HepG2 (cell line): ENCODE data around the gene C5AR2. TPM values are rescaled to one million over a fixed set of nuclear protein-coding genes. Genes with fewer than 3 reads are reported as not detected.

Experiments
- ATF7 ChIP-seq, 2 experiments: fragments of 450-650 bp in 1 of 2; sonication (generic) in 1 of 2; formaldehyde crosslinking in 1 of 2; IDR thresholded peaks; 2 replicates each; pipeline versions ENCODE4 v1.4.0 to v1.6.1; 2016 to 2020; ENCODE audit warnings: antibody characterized with exemption in 1 of 2, mild to moderate bottlenecking in 1 of 2, missing genetic modification reagents in 1 of 2
- FOXM1 ChIP-seq: sonication (generic); formaldehyde crosslinking; IDR thresholded peaks from 2 replicates; pipeline ENCODE4 v1.5.0; 2020; ENCODE audit warnings: missing genetic modification reagents
- HDAC2 ChIP-seq: sonication (generic); formaldehyde crosslinking; IDR thresholded peaks from 2 replicates; pipeline ENCODE4 v1.4.0; 2020; ENCODE audit warnings: missing genetic modification reagents
- HNF4A ChIP-seq: sonication (generic); formaldehyde crosslinking; IDR thresholded peaks from 2 replicates; pipeline ENCODE4 v1.4.0; 2020; ENCODE audit warnings: missing genetic modification reagents
- JUND ChIP-seq: sonication (generic); formaldehyde crosslinking; IDR thresholded peaks from 2 replicates; pipeline ENCODE4 v1.8.0; 2022; ENCODE audit warnings: mild to moderate bottlenecking, missing genetic modification reagents
- NFATC3 ChIP-seq: sonication (generic); formaldehyde crosslinking; IDR thresholded peaks from 2 replicates; pipeline ENCODE4 v1.5.1; 2020; ENCODE audit warnings: mild to moderate bottlenecking, missing genetic modification reagents
- NFE2L1 ChIP-seq: sonication (generic); formaldehyde crosslinking; IDR thresholded peaks from 2 replicates; pipeline ENCODE4 v1.4.0; 2020; ENCODE audit warnings: missing genetic modification reagents, mild to moderate bottlenecking, borderline replicate concordance
- PHF5A ChIP-seq: IDR thresholded peaks from one replicate; pipeline ENCODE4 v1.6.1; 2018; ENCODE audit warnings: low read depth, missing genetic modification reagents; ENCODE audit not compliant: unreplicated experiment
- SMC3 ChIP-seq: IDR thresholded peaks from 2 replicates; pipeline ENCODE4 v1.6.1; 2011; ENCODE audit warnings: low read length, improper control_type of control experiment
- SPEN ChIP-seq: sonication (generic); formaldehyde crosslinking; IDR thresholded peaks from 2 replicates; pipeline ENCODE4 v1.5.1; 2020; ENCODE audit warnings: low read depth, mild to moderate bottlenecking, missing genetic modification reagents
- THAP8 ChIP-seq: sonication (generic); formaldehyde crosslinking; IDR thresholded peaks from 2 replicates; pipeline ENCODE4 v1.5.1; 2020; ENCODE audit warnings: missing genetic modification reagents, mild to moderate bottlenecking, borderline replicate concordance
- ZFP1 ChIP-seq: IDR thresholded peaks from 2 replicates; pipeline ENCODE4 v1.6.1; 2016
- ZFP91 ChIP-seq: sonication (generic); formaldehyde crosslinking; IDR thresholded peaks from 2 replicates; pipeline ENCODE4 v1.9.0; 2022; ENCODE audit warnings: missing genetic modification reagents, mild to moderate bottlenecking, borderline replicate concordance
- ZNF24 ChIP-seq: fragments of 450-650 bp; IDR thresholded peaks from 2 replicates; pipeline ENCODE4 v1.6.1; 2017; ENCODE audit warnings: antibody characterized with exemption, mild to moderate bottlenecking
- ZNF329 ChIP-seq: sonication (generic); formaldehyde crosslinking; IDR thresholded peaks from 2 replicates; pipeline ENCODE4 v1.9.0; 2021; ENCODE audit warnings: low read depth, mild to moderate bottlenecking, missing genetic modification reagents
- ZNF598 ChIP-seq: sonication (generic); formaldehyde crosslinking; IDR thresholded peaks from 2 replicates; pipeline ENCODE4 v1.5.1; 2020; ENCODE audit warnings: mild to moderate bottlenecking, missing genetic modification reagents, borderline replicate concordance
- ZNF724P ChIP-seq: sonication (generic); formaldehyde crosslinking; IDR thresholded peaks from 2 replicates; pipeline ENCODE4 v1.8.0; 2022; ENCODE audit warnings: missing genetic modification reagents, borderline replicate concordance
- polyA plus RNA-seq, 8 experiments: library from polyadenylated mRNA; depleted of rRNA in 3 of 8; stranded (reverse) in 7 of 8; unstranded in 1 of 8; fragments of >200 nt; fragmentation: Illumina TruSeq in 4 of 8; extraction: Trizol in 4 of 8; gene quantifications; 2 replicates each; pipeline versions ENCODE4 v1.2.1 to v1.2.3, GENCODE V29; 2011 to 2016; ENCODE audit warnings: low read depth in 4 of 8, missing spikeins in 1 of 8, mixed read lengths in 1 of 8; ENCODE audit not compliant: insufficient read depth in 1 of 8
- total RNA-seq, 5 experiments: library from RNA; depleted of rRNA; stranded (reverse); fragments of >200 nt; fragmentation: Illumina TruSeq; extraction: Trizol; gene quantifications; 2 replicates each; pipeline ENCODE4 v1.2.3, GENCODE V29; 2016; ENCODE audit warnings: low read depth in 1 of 5
- TF ChIP-seq, protein P1 (sequence below): sonication (generic); formaldehyde crosslinking; IDR thresholded peaks from 2 replicates; pipeline ENCODE4 v1.8.0; 2022; ENCODE audit warnings: low read depth, missing genetic modification reagents
- TF ChIP-seq, protein P2 (sequence below): IDR thresholded peaks from 2 replicates; pipeline ENCODE4 v1.6.1; 2018; ENCODE audit warnings: missing genetic modification reagents
- TF ChIP-seq, protein P3 (sequence below): IDR thresholded peaks from 2 replicates; pipeline ENCODE4 v1.4.0; 2020; ENCODE audit warnings: mild to moderate bottlenecking, missing genetic modification reagents
- TF ChIP-seq, protein P4 (sequence below): sonication (generic); formaldehyde crosslinking; IDR thresholded peaks from 2 replicates; pipeline ENCODE4 v1.4.0; 2020; ENCODE audit warnings: missing genetic modification reagents, low read depth, mild to moderate bottlenecking, borderline replicate concordance

C5AR2 gene
- total and polyA plus RNA-seq, 2 of the 13 experiments (the other 11 are each of a cell fraction or from before 2014, with no cell fraction given): 0.09 to 0.24 TPM

GRCh38 chr19:47305309-47305751, 26.6 kb upstream of the C5AR2 start (continued):
- TF ChIP-seq THAP8: no peak
- no peak for TF ChIP-seq FOXM1 (CRISPR knock-in tag)
- TF ChIP-seq, protein P1, sequence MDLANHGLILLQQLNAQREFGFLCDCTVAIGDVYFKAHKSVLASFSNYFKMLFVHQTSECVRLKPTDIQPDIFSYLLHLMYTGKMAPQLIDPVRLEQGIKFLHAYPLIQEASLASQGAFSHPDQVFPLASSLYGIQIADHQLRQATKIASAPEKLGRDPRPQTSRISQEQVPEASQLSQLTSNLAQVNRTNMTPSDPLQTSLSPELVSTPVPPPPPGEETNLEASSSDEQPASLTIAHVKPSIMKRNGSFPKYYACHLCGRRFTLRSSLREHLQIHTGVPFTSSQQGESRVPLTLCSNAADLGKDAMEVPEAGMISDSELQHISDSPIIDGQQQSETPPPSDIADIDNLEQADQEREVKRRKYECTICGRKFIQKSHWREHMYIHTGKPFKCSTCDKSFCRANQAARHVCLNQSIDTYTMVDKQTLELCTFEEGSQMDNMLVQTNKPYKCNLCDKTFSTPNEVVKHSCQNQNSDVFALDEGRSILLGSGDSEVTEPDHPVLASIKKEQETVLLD (CRISPR knock-in tag): no peak
- no peak for TF ChIP-seq ZNF329
- TF ChIP-seq ZNF724P (CRISPR knock-in tag): no peak
- TF ChIP-seq NFE2L1: no peak
- no peak for TF ChIP-seq ZNF598
- peak; percentile 24 for TF ChIP-seq PHF5A
- TF ChIP-seq JUND (CRISPR knock-in tag): no peak
- TF ChIP-seq, protein P2, sequence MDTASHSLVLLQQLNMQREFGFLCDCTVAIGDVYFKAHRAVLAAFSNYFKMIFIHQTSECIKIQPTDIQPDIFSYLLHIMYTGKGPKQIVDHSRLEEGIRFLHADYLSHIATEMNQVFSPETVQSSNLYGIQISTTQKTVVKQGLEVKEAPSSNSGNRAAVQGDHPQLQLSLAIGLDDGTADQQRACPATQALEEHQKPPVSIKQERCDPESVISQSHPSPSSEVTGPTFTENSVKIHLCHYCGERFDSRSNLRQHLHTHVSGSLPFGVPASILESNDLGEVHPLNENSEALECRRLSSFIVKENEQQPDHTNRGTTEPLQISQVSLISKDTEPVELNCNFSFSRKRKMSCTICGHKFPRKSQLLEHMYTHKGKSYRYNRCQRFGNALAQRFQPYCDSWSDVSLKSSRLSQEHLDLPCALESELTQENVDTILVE (CRISPR knock-in tag): no peak
- no peak for TF ChIP-seq ATF7 (IDR thresholded peaks at IDR 0.05)
- TF ChIP-seq ATF7 (CRISPR knock-in tag; IDR thresholded peaks at IDR 0.05): no peak
- peak; percentile 59 for TF ChIP-seq HDAC2
- no peak for TF ChIP-seq ZFP1 (CRISPR knock-in tag)
- TF ChIP-seq, protein P3, sequence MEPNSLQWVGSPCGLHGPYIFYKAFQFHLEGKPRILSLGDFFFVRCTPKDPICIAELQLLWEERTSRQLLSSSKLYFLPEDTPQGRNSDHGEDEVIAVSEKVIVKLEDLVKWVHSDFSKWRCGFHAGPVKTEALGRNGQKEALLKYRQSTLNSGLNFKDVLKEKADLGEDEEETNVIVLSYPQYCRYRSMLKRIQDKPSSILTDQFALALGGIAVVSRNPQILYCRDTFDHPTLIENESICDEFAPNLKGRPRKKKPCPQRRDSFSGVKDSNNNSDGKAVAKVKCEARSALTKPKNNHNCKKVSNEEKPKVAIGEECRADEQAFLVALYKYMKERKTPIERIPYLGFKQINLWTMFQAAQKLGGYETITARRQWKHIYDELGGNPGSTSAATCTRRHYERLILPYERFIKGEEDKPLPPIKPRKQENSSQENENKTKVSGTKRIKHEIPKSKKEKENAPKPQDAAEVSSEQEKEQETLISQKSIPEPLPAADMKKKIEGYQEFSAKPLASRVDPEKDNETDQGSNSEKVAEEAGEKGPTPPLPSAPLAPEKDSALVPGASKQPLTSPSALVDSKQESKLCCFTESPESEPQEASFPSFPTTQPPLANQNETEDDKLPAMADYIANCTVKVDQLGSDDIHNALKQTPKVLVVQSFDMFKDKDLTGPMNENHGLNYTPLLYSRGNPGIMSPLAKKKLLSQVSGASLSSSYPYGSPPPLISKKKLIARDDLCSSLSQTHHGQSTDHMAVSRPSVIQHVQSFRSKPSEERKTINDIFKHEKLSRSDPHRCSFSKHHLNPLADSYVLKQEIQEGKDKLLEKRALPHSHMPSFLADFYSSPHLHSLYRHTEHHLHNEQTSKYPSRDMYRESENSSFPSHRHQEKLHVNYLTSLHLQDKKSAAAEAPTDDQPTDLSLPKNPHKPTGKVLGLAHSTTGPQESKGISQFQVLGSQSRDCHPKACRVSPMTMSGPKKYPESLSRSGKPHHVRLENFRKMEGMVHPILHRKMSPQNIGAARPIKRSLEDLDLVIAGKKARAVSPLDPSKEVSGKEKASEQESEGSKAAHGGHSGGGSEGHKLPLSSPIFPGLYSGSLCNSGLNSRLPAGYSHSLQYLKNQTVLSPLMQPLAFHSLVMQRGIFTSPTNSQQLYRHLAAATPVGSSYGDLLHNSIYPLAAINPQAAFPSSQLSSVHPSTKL (CRISPR knock-in tag): peak; percentile 79
- peak; percentile 39; the same call in 1 of the 2 replicates for TF ChIP-seq SPEN (CRISPR knock-in tag)
- no peak for TF ChIP-seq ZFP91 (CRISPR knock-in tag)
- no peak for TF ChIP-seq NFATC3
- peak; percentile 74 for TF ChIP-seq SMC3
- peak; percentile 24; the same call in 1 of the 2 replicates for TF ChIP-seq ZNF24
- no peak for TF ChIP-seq HNF4A
- TF ChIP-seq, protein P4, sequence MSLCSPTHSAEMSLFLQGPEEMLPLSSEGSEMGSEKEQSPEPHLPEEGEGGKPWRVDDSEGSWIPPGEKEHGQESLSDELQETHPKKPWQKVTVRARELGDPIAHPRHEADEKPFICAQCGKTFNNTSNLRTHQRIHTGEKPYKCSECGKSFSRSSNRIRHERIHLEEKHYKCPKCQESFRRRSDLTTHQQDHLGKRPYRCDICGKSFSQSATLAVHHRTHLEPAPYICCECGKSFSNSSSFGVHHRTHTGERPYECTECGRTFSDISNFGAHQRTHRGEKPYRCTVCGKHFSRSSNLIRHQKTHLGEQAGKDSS (CRISPR knock-in tag): no peak; the same call in 1 of the 2 replicates
